Gastrocnemius medialis (tissue), 4 donors: ENCODE results near the gene CDH23.

Experiments used
- CTCF ChIP-seq, 5 experiments: fragments of 450-650 bp in 3 of 5; fragments of 200-600 bp in 2 of 5; sonication (generic) in 2 of 5; IDR thresholded peaks in 4 of 5; conservative IDR thresholded peaks in 1 of 5; 1 replicate in 4 of 5; 2 replicates in 1 of 5; pipeline ENCODE4 v1.5.1; 2016 to 2019; ENCODE audit warnings: antibody characterized with exemption in 5 of 5, mild to moderate bottlenecking in 3 of 5, moderate library complexity in 3 of 5
- POLR2A ChIP-seq, 2 donors: fragments of 450-650 bp; IDR thresholded peaks; one replicate each; pipeline ENCODE4 v1.6.1; 2017; ENCODE audit warnings: antibody characterized with exemption in 2 of 2, mild to moderate bottlenecking in 2 of 2, moderate library complexity in 2 of 2

DNA sequence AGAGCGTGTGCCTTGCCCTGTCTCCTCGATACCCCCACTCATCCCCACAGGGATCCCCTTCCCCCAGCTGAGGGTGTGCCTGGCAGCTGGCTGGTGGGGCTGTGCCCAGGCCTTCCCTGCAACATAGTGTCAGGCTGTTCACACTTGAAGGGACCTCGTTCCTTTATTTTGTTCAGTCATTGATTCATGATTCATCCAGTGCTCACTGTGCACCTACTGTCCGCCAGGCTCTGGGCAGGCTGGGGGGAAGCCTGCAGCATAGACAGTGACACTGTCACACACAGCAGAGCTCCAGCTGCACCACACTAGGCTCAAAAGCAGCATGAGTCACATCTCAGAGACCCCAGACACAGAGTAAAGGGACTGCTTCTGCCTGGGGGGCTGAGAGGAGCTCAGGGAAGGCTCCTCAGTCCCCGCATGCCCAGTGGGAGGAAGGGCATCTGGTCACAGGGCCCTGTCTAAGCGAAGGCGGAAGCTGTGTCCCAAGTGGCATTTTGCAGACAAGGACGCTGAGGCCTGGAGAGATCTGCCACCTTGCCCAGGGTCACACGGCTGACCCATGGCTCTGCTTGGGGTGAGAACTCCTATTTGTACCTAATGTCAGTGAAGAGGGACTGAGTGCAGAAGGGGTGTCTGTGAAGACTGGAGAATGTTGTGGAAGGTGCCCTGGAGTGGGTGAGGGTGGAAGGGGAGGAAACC is 27.9 kb downstream of the CDH23 start:
- TF ChIP-seq CTCF (IDR thresholded peaks at IDR 0.05 in 4 of 5, conservative IDR thresholded peaks at IDR 0.05 in 1 of 5): no peak
- TF ChIP-seq POLR2A (IDR thresholded peaks at IDR 0.05): no peak
